A204.1 (cell line): ENCODE data around the gene FLNC.

ENCODE experiments used
- FAIRE-seq: peaks from 2 replicates; lab custom pipeline; 2012; peaks lifted over from hg19 to GRCh38; lab: Jason Lieb, UNC

FLNC gene

GRCh38 chr7:128804484-128804883 lies 25.7 kb upstream of the FLNC start:
- no peak for FAIRE-seq

- no peak for FAIRE-seq
Measured at GRCh38 chr7:128805225-128805624, 25.0 kb upstream of the FLNC start.

- no peak for FAIRE-seq
Measured at GRCh38 chr7:128807191-128807590, 23.0 kb upstream of the FLNC start.

- no peak for FAIRE-seq
Measured at GRCh38 chr7:128809363-128809762, 20.8 kb upstream of the FLNC start.

- no peak for FAIRE-seq
Measured at GRCh38 chr7:128810473-128810872, 19.7 kb upstream of the FLNC start.

- FAIRE-seq, result no peak
Measured at GRCh38 chr7:128810997-128811396, 19.2 kb upstream of the FLNC start.

GRCh38 chr7:128811631-128812430 lies 18.4 kb upstream of the FLNC start:
- no peak for FAIRE-seq

- FAIRE-seq, result no peak
Measured at GRCh38 chr7:128812514-128813168, 17.6 kb upstream of the FLNC start.

GRCh38 chr7:128814499-128814898 lies 15.7 kb upstream of the FLNC start:
- no peak for FAIRE-seq

GRCh38 chr7:128815289-128815942 lies 14.8 kb upstream of the FLNC start:
- FAIRE-seq, result no peak

GRCh38 chr7:128818694-128819093 lies 11.5 kb upstream of the FLNC start:
- no peak for FAIRE-seq

- no peak for FAIRE-seq
Measured at GRCh38 chr7:128821724-128822123, 8.5 kb upstream of the FLNC start.

- FAIRE-seq, result no peak
Measured at GRCh38 chr7:128826512-128826911, 3.7 kb upstream of the FLNC start.

- FAIRE-seq, result no peak
Measured at GRCh38 chr7:128826916-128827247, 3.3 kb upstream of the FLNC start.

- FAIRE-seq, result no peak
Measured at GRCh38 chr7:128827248-128827958, 2.8 kb upstream of the FLNC start.

GRCh38 chr7:128827971-128828711 lies 2.1 kb upstream of the FLNC start:
- FAIRE-seq, result no peak

GRCh38 chr7:128829391-128830166 lies 627 bp upstream of the FLNC start:
- no peak for FAIRE-seq

- FAIRE-seq, result no peak
Measured at GRCh38 chr7:128831178-128831993, 1.2 kb downstream of the FLNC start.

GRCh38 chr7:128831994-128832879 lies 2.0 kb downstream of the FLNC start:
- no peak for FAIRE-seq

- no peak for FAIRE-seq
Measured at GRCh38 chr7:128832880-128833147, 2.6 kb downstream of the FLNC start.
